K562 (cell line): ENCODE results near the gene SLC39A3. TPM values are rescaled to one million over a fixed set of nuclear protein-coding genes. Genes with fewer than 3 reads are reported as not detected.

ENCODE experiments used
- CREB1 ChIP-seq, 2 experiments: sonication (generic) in 1 of 2; formaldehyde crosslinking in 1 of 2; IDR thresholded peaks; 2 replicates each; pipeline versions ENCODE4 v1.6.1 to v1.8.0; 2012 to 2022; ENCODE audit warnings: inconsistent platforms in 1 of 2, mild to moderate bottlenecking in 1 of 2, missing genetic modification reagents in 1 of 2, moderate library complexity in 1 of 2
- EZH2 ChIP-seq: IDR thresholded peaks from 2 replicates; pipeline ENCODE4 v1.6.1; 2012; ENCODE audit warnings: low read depth, mild to moderate bottlenecking, inconsistent platforms, low read length, borderline replicate concordance
- HDGF ChIP-seq: fragments of 450-650 bp; IDR thresholded peaks from 2 replicates; pipeline ENCODE4 v1.6.1; 2016
- HMG20A ChIP-seq: fragments of 450-650 bp; formaldehyde crosslinking; conservative IDR thresholded peaks from 2 replicates; pipeline ENCODE4 v1.4.0; 2020; ENCODE audit warnings: mild to moderate bottlenecking, mixed read lengths
- JUN ChIP-seq, 2 experiments: sonication (generic) in 1 of 2; formaldehyde crosslinking in 1 of 2; IDR thresholded peaks; 2 replicates each; pipeline versions ENCODE4 v1.6.1 to v1.8.0; 2012 to 2022; ENCODE audit warnings: borderline replicate concordance in 2 of 2, mild to moderate bottlenecking in 2 of 2, improper control_type of control experiment in 1 of 2, low read depth in 1 of 2, low read length in 1 of 2, missing genetic modification reagents in 1 of 2
- MAFF ChIP-seq: IDR thresholded peaks from 2 replicates; pipeline ENCODE4 v1.6.1; 2012; ENCODE audit warnings: low read length, improper control_type of control experiment
- RBFOX2 ChIP-seq: fragments of 200-400 bp; formaldehyde crosslinking; IDR thresholded peaks from 2 replicates; pipeline ENCODE4 v1.6.1; 2017; ENCODE audit warnings: low read depth, mild to moderate bottlenecking, low read length, moderate library complexity
- XRCC5 ChIP-seq: fragments of 200-400 bp; formaldehyde crosslinking; IDR thresholded peaks from 2 replicates; pipeline ENCODE4 v1.6.1; 2017; ENCODE audit warnings: low read depth, mild to moderate bottlenecking, low read length
- ZC3H8 ChIP-seq: fragments of 450-650 bp; IDR thresholded peaks from 2 replicates; pipeline ENCODE4 v1.6.1; 2017
- ZFPM2 ChIP-seq: fragments of 250-450 bp; sonication (Bioruptor Pico); IDR thresholded peaks from 2 replicates; pipeline ENCODE4 v1.5.1; 2022; ENCODE audit warnings: mild to moderate bottlenecking
- ZNF644 ChIP-seq: fragments of 200-800 bp; sonication (Bioruptor generic); IDR thresholded peaks from 2 replicates; pipeline ENCODE4 v1.6.1; 2016; ENCODE audit warnings: low read depth, missing genetic modification characterization, missing compliant biosample characterization
- ZNF764 ChIP-seq: fragments of 250-450 bp; sonication (Bioruptor Pico); IDR thresholded peaks from 2 replicates; pipeline ENCODE4 v1.4.0; 2020; ENCODE audit warnings: low read depth, mild to moderate bottlenecking, moderate library complexity
- polyA plus RNA-seq, 8 experiments: library from polyadenylated mRNA; depleted of rRNA in 4 of 8; stranded (reverse) in 5 of 8; unstranded in 3 of 8; fragments of >200 nt; fragmentation: Nextera tagmentation in 2 of 8; fragmentation: Illumina TruSeq in 1 of 8; extraction: Ambion mirVana in 2 of 8; extraction: Trizol in 1 of 8; gene quantifications; 2 replicates each; pipeline versions ENCODE4 v1.2.1 to v1.2.3, GENCODE V29; 2011 to 2014; ENCODE audit warnings: inconsistent platforms in 1 of 8, missing spikeins in 1 of 8
- total RNA-seq, 7 experiments: library from RNA; depleted of rRNA in 6 of 7; stranded (reverse); fragments of >200 nt in 6 of 7; fragmentation: Illumina TruSeq in 2 of 7; extraction: Trizol in 2 of 7; gene quantifications; 2 replicates each; pipeline versions ENCODE4 v1.2.1 to v1.2.3, GENCODE V29; 2011 to 2021; ENCODE audit warnings: low replicate concordance in 1 of 7
- TF ChIP-seq, protein P1 (sequence below): fragments of 450-650 bp; formaldehyde crosslinking; IDR thresholded peaks from 2 replicates; pipeline ENCODE4 v1.4.0; 2020; ENCODE audit warnings: mild to moderate bottlenecking, moderate library complexity
- TF ChIP-seq, protein P2 (sequence below): fragments of 250-450 bp; sonication (Bioruptor Pico); IDR thresholded peaks from 2 replicates; pipeline ENCODE4 v1.5.0; 2021; ENCODE audit warnings: mild to moderate bottlenecking, moderate library complexity
- TF ChIP-seq, protein P3 (sequence below): fragments of 250-450 bp; sonication (Bioruptor Pico); IDR thresholded peaks from 2 replicates; pipeline ENCODE4 v1.5.0; 2020; ENCODE audit warnings: mild to moderate bottlenecking
- TF ChIP-seq, protein P4 (sequence below): sonication (generic); formaldehyde crosslinking; IDR thresholded peaks from 2 replicates; pipeline ENCODE4 v1.8.0; 2022; ENCODE audit warnings: mild to moderate bottlenecking, missing genetic modification reagents
- TF ChIP-seq, protein P5 (sequence below), 2 experiments: fragments of 200-800 bp in 1 of 2; sonication (Bioruptor generic) in 1 of 2; sonication (generic) in 1 of 2; formaldehyde crosslinking in 1 of 2; IDR thresholded peaks in 1 of 2; conservative IDR thresholded peaks in 1 of 2; 2 replicates each; pipeline versions ENCODE4 v1.5.0 to v1.6.1; 2016 to 2020; ENCODE audit warnings: missing compliant biosample characterization in 1 of 2, missing genetic modification characterization in 1 of 2, missing genetic modification reagents in 1 of 2

SLC39A3 gene
- total and polyA plus RNA-seq, 9 of the 15 experiments (the other 6 are each of a cell fraction or from before 2014, with no cell fraction given), result 2.3 to 215 (median 127) TPM

DNA sequence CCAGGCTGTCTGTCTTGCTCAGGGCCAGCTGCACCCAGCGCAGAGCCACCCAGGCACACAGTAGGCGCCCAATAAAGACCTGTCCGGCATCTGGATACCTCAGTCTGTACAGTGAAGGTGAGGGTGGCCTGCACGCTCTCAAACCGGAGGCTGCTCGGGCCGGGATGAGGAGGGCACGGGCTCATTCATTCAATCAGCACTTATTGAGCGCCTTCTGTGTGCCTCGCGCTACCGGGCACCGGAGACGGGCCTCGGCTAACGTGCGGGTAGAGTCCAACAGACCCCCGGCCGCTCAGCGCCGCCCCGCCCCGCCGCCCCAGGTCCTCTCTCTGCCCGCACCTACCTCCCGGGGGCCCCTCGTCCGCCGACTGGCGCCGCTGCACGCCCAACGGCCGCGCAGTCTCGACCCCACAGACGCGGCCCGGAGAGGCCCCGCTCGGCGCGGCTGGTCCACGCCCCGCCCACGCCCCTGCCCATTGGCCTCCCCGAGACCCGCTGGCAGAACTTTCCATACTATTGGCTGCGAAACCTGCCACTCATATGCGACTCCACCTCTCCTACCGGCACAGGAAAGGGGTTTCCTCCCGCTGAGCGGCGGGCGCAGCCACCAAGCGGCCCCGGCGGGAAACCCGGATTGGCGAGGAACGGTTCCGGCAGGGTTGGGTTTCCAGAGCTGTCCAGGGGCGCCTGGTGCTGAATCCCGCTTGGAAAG lies at the start of gene SLC39A3 (continued):
- TF ChIP-seq, protein P1, sequence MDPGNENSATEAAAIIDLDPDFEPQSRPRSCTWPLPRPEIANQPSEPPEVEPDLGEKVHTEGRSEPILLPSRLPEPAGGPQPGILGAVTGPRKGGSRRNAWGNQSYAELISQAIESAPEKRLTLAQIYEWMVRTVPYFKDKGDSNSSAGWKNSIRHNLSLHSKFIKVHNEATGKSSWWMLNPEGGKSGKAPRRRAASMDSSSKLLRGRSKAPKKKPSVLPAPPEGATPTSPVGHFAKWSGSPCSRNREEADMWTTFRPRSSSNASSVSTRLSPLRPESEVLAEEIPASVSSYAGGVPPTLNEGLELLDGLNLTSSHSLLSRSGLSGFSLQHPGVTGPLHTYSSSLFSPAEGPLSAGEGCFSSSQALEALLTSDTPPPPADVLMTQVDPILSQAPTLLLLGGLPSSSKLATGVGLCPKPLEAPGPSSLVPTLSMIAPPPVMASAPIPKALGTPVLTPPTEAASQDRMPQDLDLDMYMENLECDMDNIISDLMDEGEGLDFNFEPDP (CRISPR knock-in tag), result no peak
- TF ChIP-seq, protein P2, sequence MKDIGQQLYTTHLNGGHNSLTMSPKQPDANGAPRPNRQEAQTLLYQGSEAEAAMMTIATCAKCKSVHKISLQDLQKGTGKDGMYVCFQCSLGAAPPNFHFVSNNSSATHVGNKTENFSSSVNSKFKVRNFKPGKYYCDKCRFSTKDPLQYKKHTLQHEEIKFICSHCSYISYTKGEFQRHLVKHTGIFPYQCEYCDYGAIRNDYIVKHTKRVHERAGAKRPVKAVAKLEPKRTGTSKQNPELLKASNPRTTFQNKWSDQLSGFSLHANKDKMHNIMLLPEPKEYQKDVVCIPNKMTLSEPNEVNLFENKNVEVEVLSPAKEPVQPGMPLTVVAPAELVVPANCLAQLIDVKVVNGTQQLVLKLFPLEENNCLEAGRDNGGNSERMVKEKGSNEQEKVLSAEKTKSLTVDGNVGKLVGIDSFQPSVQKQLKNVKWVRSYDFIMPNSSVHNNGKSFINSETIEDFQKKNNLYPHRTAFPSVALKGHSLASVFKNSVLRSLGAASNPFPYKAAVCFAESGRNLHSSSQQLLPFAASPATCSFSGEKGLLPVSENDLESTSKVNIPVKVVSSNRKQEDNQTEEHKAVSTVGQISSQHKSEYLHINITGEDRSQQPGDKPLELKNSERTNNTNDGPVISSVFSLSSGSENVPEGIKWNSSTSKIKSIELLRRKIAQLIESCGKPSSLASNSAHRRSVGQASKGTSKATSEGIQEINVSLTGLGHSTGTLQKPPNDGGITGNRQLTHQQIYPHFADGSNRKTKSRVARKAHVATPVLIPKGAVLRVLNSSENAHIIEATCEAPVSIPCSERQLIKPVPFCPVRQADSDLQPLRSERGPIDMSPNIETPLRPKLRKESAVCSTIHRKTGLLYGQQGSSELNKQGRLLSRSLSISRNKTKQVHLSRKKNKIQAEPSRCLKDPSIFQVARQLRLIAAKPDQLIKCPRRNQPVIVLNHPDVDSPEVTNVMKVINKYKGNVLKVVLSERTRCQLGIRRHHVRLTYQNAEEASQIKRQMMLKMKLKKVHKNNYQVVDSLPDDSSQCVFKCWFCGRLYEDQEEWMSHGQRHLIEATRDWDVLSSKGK (CRISPR knock-in tag), result no peak
- TF ChIP-seq HMG20A, result no peak
- no peak for TF ChIP-seq ZFPM2 (CRISPR knock-in tag)
- TF ChIP-seq XRCC5, result peak; percentile 100
- no peak for TF ChIP-seq HDGF
- TF ChIP-seq, protein P3, sequence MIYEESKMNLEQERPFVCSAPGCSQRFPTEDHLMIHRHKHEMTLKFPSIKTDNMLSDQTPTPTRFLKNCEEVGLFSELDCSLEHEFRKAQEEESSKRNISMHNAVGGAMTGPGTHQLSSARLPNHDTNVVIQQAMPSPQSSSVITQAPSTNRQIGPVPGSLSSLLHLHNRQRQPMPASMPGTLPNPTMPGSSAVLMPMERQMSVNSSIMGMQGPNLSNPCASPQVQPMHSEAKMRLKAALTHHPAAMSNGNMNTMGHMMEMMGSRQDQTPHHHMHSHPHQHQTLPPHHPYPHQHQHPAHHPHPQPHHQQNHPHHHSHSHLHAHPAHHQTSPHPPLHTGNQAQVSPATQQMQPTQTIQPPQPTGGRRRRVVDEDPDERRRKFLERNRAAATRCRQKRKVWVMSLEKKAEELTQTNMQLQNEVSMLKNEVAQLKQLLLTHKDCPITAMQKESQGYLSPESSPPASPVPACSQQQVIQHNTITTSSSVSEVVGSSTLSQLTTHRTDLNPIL (CRISPR knock-in tag), result no peak
- TF ChIP-seq CREB1 (IDR thresholded peaks at IDR 0.05), result no peak; the same call in 1 of the 2 replicates
- TF ChIP-seq CREB1 (CRISPR knock-in tag; IDR thresholded peaks at IDR 0.05), result peak; percentile 78
- TF ChIP-seq ZC3H8, result no peak
- TF ChIP-seq, protein P4, sequence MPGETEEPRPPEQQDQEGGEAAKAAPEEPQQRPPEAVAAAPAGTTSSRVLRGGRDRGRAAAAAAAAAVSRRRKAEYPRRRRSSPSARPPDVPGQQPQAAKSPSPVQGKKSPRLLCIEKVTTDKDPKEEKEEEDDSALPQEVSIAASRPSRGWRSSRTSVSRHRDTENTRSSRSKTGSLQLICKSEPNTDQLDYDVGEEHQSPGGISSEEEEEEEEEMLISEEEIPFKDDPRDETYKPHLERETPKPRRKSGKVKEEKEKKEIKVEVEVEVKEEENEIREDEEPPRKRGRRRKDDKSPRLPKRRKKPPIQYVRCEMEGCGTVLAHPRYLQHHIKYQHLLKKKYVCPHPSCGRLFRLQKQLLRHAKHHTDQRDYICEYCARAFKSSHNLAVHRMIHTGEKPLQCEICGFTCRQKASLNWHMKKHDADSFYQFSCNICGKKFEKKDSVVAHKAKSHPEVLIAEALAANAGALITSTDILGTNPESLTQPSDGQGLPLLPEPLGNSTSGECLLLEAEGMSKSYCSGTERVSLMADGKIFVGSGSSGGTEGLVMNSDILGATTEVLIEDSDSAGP, result no peak
- peak; percentile 51; the same call in 1 of the 2 replicates for TF ChIP-seq JUN (IDR thresholded peaks at IDR 0.05; ENCODE audit: borderline replicate concordance, low read depth, low read length)
- TF ChIP-seq JUN (CRISPR knock-in tag; IDR thresholded peaks at IDR 0.05; ENCODE audit: borderline replicate concordance), result peak; percentile 71; the same call in 1 of the 2 replicates
- TF ChIP-seq, protein P5, sequence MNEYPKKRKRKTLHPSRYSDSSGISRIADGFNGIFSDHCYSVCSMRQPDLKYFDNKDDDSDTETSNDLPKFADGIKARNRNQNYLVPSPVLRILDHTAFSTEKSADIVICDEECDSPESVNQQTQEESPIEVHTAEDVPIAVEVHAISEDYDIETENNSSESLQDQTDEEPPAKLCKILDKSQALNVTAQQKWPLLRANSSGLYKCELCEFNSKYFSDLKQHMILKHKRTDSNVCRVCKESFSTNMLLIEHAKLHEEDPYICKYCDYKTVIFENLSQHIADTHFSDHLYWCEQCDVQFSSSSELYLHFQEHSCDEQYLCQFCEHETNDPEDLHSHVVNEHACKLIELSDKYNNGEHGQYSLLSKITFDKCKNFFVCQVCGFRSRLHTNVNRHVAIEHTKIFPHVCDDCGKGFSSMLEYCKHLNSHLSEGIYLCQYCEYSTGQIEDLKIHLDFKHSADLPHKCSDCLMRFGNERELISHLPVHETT (CRISPR knock-in tag; conservative IDR thresholded peaks at IDR 0.05 in 1 of 2, IDR thresholded peaks at IDR 0.05 in 1 of 2), result peak in 1 of 2 experiments; percentile 94; a peak in 2 of 4 replicates
- TF ChIP-seq EZH2, result no peak
- TF ChIP-seq RBFOX2, result peak; percentile 91
- TF ChIP-seq ZNF644, result peak; percentile 85
- TF ChIP-seq ZNF764 (CRISPR knock-in tag), result no peak
- no peak for TF ChIP-seq MAFF
